HG02588 (cell line): ENCODE measurements around the gene NAGPA.

ENCODE experiments used
- ATAC-seq: cut with Tn5 transposase; IDR thresholded peaks from one replicate; pipeline ENCODE4 v1.9.1; 2021; ENCODE audit warnings: mild to moderate bottlenecking, moderate library complexity; ENCODE audit not compliant: unreplicated experiment

Gene NAGPA

DNA sequence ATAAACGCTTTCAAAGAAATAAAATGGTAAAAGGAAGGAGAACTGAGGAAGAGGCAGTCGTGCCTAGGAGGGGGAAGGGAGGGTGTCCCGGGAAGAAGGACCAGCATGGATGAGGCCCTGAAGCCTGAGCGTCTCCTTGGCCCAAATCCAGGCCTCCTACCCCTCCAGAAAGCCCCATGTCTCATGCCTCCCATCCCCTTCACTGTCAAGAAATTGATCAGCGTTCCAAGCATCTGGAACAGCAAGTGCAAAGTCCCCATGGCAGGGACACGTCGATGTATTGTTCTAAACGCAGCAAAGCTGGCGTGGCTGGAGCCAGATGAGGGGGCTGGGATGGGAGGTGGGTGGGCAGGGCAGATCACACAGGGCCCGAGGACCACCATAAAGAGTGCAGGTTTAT is 53.0 kb downstream of the NAGPA start:
- no peak for ATAC-seq

DNA sequence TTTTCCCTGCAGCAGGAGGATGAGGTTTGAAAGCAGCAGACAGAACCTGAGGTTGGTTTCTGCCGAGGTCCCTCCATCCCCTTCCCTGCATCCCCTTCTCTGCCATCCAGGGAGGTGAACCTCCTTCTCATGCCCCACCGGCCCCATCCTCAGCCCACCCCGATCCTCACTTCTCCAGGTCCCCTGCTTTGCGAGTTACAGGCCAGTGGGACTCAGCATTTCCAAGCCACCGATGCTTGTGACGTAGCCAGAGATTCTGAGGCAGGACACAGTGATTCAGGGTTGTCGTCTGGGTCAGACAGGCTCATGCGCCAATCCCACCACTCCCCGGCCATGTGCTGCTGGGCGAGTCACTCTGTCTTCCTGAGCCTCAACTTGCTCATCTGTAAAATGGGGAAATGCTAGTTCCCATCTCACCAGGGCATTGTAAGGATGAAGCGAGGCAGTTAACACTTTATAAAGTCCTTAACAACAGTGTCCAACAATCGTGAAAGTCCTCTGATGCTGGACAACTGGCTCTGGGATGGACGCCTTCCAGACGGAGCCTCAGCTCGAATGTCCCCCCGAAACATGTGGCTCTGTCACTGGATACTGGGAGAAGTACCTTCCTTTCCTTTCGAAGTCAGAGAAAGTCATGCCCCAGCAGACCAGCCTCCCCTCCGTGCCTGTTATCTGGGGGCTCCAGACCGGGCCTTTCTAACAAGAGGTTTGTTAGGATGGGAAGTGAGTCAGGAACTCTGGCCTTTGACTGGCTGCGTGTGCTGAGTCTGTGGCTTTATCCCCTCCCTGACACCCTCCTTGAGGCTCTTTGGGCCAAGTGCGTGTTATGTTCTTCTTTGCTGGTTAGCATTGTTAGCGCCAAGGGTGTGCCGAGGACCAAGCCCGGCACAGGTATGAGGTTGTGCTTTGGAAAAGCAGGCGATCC is 53.7 kb downstream of the NAGPA start:
- no peak for ATAC-seq

DNA sequence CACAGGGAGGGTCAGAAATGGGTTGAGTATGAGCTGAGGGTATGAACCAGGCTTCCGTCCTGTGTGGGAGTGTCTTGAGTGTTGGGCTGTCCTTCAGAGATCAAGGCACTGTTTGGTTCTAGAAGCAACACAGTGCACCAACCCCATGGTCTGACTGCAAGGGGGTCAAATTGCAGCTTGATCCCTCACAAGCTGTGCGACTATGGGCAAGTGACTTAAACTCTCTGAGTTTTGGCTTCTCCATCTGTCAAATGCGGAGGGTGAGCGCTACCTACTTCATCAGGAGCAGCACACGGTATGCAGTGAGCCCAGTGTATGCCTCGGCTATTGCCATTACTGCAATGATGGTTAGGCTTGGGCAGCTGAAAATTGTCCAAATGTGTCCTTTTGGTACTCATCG is 54.6 kb downstream of the NAGPA start:
- no peak for ATAC-seq

DNA sequence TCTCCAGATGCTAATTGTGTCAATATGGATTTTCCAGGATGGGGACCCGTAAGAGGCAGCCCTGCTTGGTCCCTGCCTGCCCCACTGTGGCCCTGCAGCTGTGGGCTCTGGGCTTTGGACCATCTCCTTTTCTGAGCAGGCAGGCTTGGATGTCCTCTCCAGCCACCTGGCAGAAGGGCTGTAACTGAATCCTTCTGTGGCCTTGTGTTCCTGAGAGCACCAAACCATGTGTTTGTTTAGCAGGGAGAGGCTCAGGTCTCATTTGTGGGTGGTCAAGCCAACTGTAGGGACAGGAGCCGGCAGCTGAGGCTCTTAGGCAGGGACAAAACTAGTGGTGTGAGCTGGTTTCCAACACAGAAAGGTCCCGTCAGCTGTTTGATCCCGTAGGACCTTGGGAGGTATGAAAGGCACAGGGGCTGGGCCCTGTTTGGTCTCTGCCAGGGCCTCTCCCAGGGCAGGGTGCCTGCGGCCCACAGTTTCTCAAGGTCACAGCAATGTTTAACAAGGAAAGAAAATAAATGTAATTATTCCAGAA is 57.1 kb downstream of the NAGPA start:
- no peak for ATAC-seq

DNA sequence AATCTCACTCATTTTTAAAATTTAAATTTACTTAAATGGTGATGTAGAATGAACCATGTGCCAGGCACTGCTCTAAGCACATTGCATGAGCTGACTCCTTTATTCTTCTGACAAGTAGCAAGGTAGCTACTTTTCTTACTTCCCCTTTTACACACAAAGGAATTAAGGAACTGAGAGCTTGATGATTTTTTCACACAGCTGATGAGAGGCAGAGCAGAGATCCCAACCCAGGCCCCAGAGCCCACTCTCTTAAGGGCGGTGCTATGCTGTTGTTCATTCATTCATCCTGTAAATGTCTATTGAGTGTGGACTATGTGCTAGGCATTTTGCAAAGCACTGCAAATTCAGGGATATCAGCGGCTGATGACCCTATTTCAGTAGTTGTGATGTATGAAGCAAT is 57.7 kb downstream of the NAGPA start:
- peak; percentile 81 for ATAC-seq
